ENCODE measurements around the gene LEKR1. TPM values are rescaled to one million over a fixed set of nuclear protein-coding genes. Genes with fewer than 3 reads are reported as not detected.

Gene LEKR1
- total RNA-seq, 2 experiments from 2014 or later = 0.16 TPM; not detected in 1

- no peak for TF ChIP-seq EZH2phosphoT487 (IDR thresholded peaks at IDR 0.05; ENCODE audit: borderline replicate concordance, low read depth, low read length)
- no peak for TF ChIP-seq CTCF (conservative IDR thresholded peaks at IDR 0.05; ENCODE audit: low read length)
- Histone ChIP-seq H3K4me2 (ENCODE audit: low read length) (no peak overlapping the region), H4K20me1 (ENCODE audit: insufficient read depth, low read length) (no peaks in the 10 kb centered on the region), H3K36me3 (ENCODE audit: insufficient read depth, low read length) (no peaks in the 10 kb centered on the region), H3K4me3 (ENCODE audit: low read depth, low read length, poor library complexity, severe bottlenecking) (no peak overlapping the region), H3K9me2 (ENCODE audit: insufficient read depth, low read length) (no peaks in the 10 kb centered on the region), H3K9me3 (ENCODE audit: low read length) (no peaks in the 10 kb centered on the region), H3K27ac (ENCODE audit: low read depth, low read length, poor library complexity, severe bottlenecking) (no peak overlapping the region), H2AFZ (ENCODE audit: low read length) (no peak overlapping the region), H3K4me1 (ENCODE audit: insufficient read depth, low read length, poor library complexity, severe bottlenecking) (no peaks in the 10 kb centered on the region), H3K79me2 (ENCODE audit: insufficient read depth, low read depth, low read length) (no peaks in the 10 kb centered on the region)
- DNase-seq (ENCODE audit: low spot score) = no peak
- POLR2A ChIA-PET = no interaction called here
- BruUV-seq (replicated peaks) = no TSS peak
- CTCF ChIA-PET (ENCODE audit: unreplicated experiment) = no interaction called here
- intact Hi-C loops (cut with micrococcal nuclease; ENCODE audit: unreplicated experiment) = no loop called here
These were observed 159.6 kb downstream of the LEKR1 start for GRCh38 chr3:156985711-156986110.

DNA sequence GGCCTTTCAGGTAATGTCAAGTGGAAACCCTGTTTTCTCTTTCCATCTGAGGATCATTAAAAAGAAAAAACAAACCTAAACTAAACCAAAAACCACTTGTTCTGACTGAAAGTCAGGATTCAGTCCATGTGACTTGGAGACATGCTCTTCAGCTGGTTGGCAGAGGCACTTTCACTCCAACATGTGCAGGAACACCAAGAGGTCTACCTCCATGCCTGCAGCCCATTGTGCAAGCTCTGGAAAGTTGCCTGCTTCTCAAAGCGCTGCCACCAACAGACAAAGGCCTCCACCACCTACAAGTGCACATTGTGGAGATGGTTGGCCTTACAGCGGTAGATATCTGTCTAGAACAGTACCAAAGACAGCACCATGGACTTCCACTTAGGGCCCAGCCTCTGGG, 161.8 kb downstream of the LEKR1 start:
- Histone ChIP-seq H3K79me2 (ENCODE audit: insufficient read depth, low read depth, low read length) (no peaks in the 10 kb centered on the region), H3K4me1 (ENCODE audit: insufficient read depth, low read length, poor library complexity, severe bottlenecking) (no peaks in the 10 kb centered on the region), H2AFZ (ENCODE audit: low read length) (no peak overlapping the region), H4K20me1 (ENCODE audit: insufficient read depth, low read length) (no peaks in the 10 kb centered on the region), H3K36me3 (ENCODE audit: insufficient read depth, low read length) (no peaks in the 10 kb centered on the region), H3K27ac (ENCODE audit: low read depth, low read length, poor library complexity, severe bottlenecking) (no peak overlapping the region), H3K4me3 (ENCODE audit: low read depth, low read length, poor library complexity, severe bottlenecking) (no peak overlapping the region), H3K9me2 (ENCODE audit: insufficient read depth, low read length) (no peaks in the 10 kb centered on the region), H3K9me3 (ENCODE audit: low read length) (no peaks in the 10 kb centered on the region), H3K4me2 (ENCODE audit: low read length) (no peak overlapping the region)
- no peak for DNase-seq (ENCODE audit: low spot score)
- BruUV-seq (replicated peaks) = no TSS peak
- TF ChIP-seq EZH2phosphoT487 (IDR thresholded peaks at IDR 0.05; ENCODE audit: borderline replicate concordance, low read depth, low read length) = no peak
- TF ChIP-seq CTCF (conservative IDR thresholded peaks at IDR 0.05; ENCODE audit: low read length) = no peak
- CTCF ChIA-PET (ENCODE audit: unreplicated experiment) = no interaction called here
- intact Hi-C loops (cut with micrococcal nuclease; ENCODE audit: unreplicated experiment) = no loop called here
- POLR2A ChIA-PET = interaction anchor here (0.6 to 1.2 kb wide), 3 partner anchors 9 to 334 kb away, joined by 3 read pairs; no protein-coding TSS in a partner anchor

DNA sequence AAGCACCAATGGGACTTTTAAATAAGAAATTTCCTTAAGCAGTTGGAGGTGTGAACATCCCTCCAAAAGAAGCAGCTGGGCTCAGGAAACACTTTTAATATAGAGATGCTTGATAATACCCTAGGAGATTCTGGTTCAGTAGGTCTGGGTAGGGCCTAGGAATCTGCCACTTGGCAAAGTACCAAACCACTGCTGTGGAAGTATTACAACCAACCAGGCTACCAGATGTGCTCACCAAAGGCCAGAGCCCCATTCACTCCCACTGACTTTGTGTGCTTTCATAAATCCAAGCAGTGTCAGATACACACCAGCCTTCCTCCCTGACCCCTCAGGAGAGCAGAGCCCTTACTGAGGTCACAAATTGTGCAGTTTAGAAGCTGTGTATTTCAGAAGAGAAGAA, 171.2 kb downstream of the LEKR1 start:
- Histone ChIP-seq H3K36me3 (ENCODE audit: insufficient read depth, low read length) (no peaks in the 10 kb centered on the region), H3K79me2 (ENCODE audit: insufficient read depth, low read depth, low read length) (no peaks in the 10 kb centered on the region), H3K27ac (ENCODE audit: low read depth, low read length, poor library complexity, severe bottlenecking) (no peak overlapping the region), H3K9me2 (ENCODE audit: insufficient read depth, low read length) (no peaks in the 10 kb centered on the region), H3K4me1 (ENCODE audit: insufficient read depth, low read length, poor library complexity, severe bottlenecking) (no peaks in the 10 kb centered on the region), H3K4me2 (ENCODE audit: low read length) (no peak overlapping the region), H4K20me1 (ENCODE audit: insufficient read depth, low read length) (no peaks in the 10 kb centered on the region), H2AFZ (ENCODE audit: low read length) (no peak overlapping the region), H3K4me3 (ENCODE audit: low read depth, low read length, poor library complexity, severe bottlenecking) (no peak overlapping the region), H3K9me3 (ENCODE audit: low read length) (no peaks in the 10 kb centered on the region)
- no TSS peak for BruUV-seq (replicated peaks)
- TF ChIP-seq CTCF (conservative IDR thresholded peaks at IDR 0.05; ENCODE audit: low read length) (no peak), EZH2phosphoT487 (IDR thresholded peaks at IDR 0.05; ENCODE audit: borderline replicate concordance, low read depth, low read length) (no peak)
- intact Hi-C loops (cut with micrococcal nuclease; ENCODE audit: unreplicated experiment) = no loop called here
- DNase-seq (ENCODE audit: low spot score) = no peak
- POLR2A ChIA-PET = interaction anchor here (0.6 to 1.0 kb wide), 3 partner anchors 47 to 467 kb away, joined by 3 read pairs; no protein-coding TSS in a partner anchor
- CTCF ChIA-PET (ENCODE audit: unreplicated experiment) = no interaction called here

All from OCI-LY7 (cell line).